Measurements from ENCODE around the gene TYRP1.

GRCh38 chr9:12657998-12658397, 35.2 kb upstream of the TYRP1 start:
- TF ChIP-seq, protein P1, sequence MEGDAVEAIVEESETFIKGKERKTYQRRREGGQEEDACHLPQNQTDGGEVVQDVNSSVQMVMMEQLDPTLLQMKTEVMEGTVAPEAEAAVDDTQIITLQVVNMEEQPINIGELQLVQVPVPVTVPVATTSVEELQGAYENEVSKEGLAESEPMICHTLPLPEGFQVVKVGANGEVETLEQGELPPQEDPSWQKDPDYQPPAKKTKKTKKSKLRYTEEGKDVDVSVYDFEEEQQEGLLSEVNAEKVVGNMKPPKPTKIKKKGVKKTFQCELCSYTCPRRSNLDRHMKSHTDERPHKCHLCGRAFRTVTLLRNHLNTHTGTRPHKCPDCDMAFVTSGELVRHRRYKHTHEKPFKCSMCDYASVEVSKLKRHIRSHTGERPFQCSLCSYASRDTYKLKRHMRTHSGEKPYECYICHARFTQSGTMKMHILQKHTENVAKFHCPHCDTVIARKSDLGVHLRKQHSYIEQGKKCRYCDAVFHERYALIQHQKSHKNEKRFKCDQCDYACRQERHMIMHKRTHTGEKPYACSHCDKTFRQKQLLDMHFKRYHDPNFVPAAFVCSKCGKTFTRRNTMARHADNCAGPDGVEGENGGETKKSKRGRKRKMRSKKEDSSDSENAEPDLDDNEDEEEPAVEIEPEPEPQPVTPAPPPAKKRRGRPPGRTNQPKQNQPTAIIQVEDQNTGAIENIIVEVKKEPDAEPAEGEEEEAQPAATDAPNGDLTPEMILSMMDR (IDR thresholded peaks at IDR 0.05): no peak
- TF ChIP-seq POLR2A (IDR thresholded peaks at IDR 0.05): no peak
